NT2/D1 (cell line): Measurements from ENCODE around the gene GPR55.

Experiments used
- DNase-seq: peaks from one replicate; pipeline ENCODE4 v3.0.0-alpha.2; 2011; ENCODE audit warnings: low read depth, low spot score
- H3K27me3 ChIP-seq: 2 replicates; pipeline ENCODE4 v1.6.0; 2011; ENCODE audit warnings: mild to moderate bottlenecking; ENCODE audit not compliant: insufficient read length, insufficient read depth
- H3K36me3 ChIP-seq: 2 replicates; pipeline ENCODE4 v1.6.1; 2011; ENCODE audit warnings: mild to moderate bottlenecking, low read length, mixed read lengths; ENCODE audit not compliant: insufficient read depth, insufficient read length
- H3K4me1 ChIP-seq: 2 replicates; pipeline ENCODE4 v1.5.1; 2011; ENCODE audit not compliant: insufficient read depth, insufficient read length
- H3K4me3 ChIP-seq: 2 replicates; pipeline ENCODE4 v1.5.1; 2011; ENCODE audit warnings: low read depth; ENCODE audit not compliant: insufficient read length
- H3K9ac ChIP-seq: 2 replicates; pipeline ENCODE4 v1.6.0; 2011; ENCODE audit warnings: low read depth; ENCODE audit not compliant: insufficient read length
- H3K9me3 ChIP-seq: 2 replicates; pipeline ENCODE4 v1.5.1; 2011; ENCODE audit warnings: mild to moderate bottlenecking, low read length; ENCODE audit not compliant: insufficient read depth
- SUZ12 ChIP-seq: IDR thresholded peaks from 2 replicates; pipeline ENCODE4 v1.6.1; 2011; ENCODE audit not compliant: insufficient read length, insufficient read depth; ENCODE audit errors: extremely low read depth
- YY1 ChIP-seq: IDR thresholded peaks from 2 replicates; pipeline ENCODE4 v1.6.1; 2011; ENCODE audit not compliant: insufficient read length, insufficient read depth
- ZNF274 ChIP-seq: IDR thresholded peaks from 2 replicates; pipeline ENCODE4 v1.6.1; 2011; ENCODE audit warnings: mild to moderate bottlenecking, low read depth, low read length

The GPR55 gene

DNA sequence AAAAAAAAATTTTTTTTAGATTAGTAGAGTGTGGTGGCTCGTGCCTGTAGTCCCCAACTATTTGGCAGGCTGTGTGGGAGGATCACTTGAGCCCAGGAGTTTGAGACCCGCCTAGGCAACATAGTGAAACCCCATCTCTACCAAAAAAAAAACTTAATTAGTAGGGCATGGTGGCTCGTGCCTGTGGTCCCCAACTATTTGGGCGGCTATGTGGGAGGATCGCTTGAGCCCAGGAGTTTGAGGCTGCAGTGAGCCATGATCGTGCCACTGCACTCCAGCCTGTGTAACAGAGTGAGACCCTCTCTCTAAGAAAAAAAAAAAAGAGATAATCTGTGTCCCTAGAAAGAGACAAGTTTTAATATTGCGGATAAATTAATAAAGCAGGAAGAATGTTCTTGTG lies 8.8 kb downstream of the GPR55 start:
- H3K4me3 ChIP-seq = no peak overlapping the region
- TF ChIP-seq SUZ12 (no peak), ZNF274 (no peak), YY1 (no peak)
- peaks cover 13% of the 10 kb centered on the region; the same call in 1 of the 2 replicates for H3K9me3 ChIP-seq
- no peak for DNase-seq
- H3K4me1 ChIP-seq = no peaks in the 10 kb centered on the region
- H3K36me3 ChIP-seq = no peaks in the 10 kb centered on the region
- no peak overlapping the region for H3K9ac ChIP-seq
- H3K27me3 ChIP-seq = no peaks in the 10 kb centered on the region

GRCh38 chr2:230915319-230915718 lies 9.7 kb downstream of the GPR55 start:
- H3K4me3 ChIP-seq = no peak overlapping the region
- H3K36me3 ChIP-seq = no peaks in the 10 kb centered on the region
- H3K4me1 ChIP-seq = no peaks in the 10 kb centered on the region
- H3K27me3 ChIP-seq = no peaks in the 10 kb centered on the region
- no peak for DNase-seq
- no peak overlapping the region for H3K9ac ChIP-seq
- TF ChIP-seq YY1 = no peak
- TF ChIP-seq ZNF274 = no peak
- no peak for TF ChIP-seq SUZ12
- peaks cover 20% of the 10 kb centered on the region; the same call in 1 of the 2 replicates for H3K9me3 ChIP-seq

DNA sequence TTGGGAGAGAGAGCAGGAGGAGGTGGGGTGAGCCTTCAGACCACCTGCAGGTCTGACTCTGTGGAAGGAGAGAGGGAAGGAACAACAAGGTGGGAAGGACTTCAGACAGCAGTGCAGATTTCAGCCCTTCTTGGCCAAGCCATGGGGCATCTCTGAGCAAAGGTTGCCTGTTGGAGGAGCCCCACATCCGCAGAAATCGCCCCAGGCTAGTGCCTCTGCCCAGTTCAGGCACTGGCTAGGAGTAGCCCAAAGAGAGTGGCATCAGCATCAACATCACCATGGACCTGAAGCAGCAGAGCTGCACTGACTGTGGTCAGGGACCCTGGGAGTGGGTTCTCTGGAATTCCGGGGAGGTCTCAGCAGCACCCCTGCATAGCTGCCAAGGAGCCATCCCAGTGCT lies 10.2 kb downstream of the GPR55 start:
- Histone ChIP-seq H3K36me3 (no peaks in the 10 kb centered on the region), H3K9me3 (peaks cover 24% of the 10 kb centered on the region; the same call in 1 of the 2 replicates), H3K4me3 (no peak overlapping the region), H3K9ac (no peak overlapping the region), H3K4me1 (no peaks in the 10 kb centered on the region), H3K27me3 (no peaks in the 10 kb centered on the region)
- DNase-seq = no peak
- TF ChIP-seq ZNF274 (no peak), SUZ12 (no peak), YY1 (no peak)

DNA sequence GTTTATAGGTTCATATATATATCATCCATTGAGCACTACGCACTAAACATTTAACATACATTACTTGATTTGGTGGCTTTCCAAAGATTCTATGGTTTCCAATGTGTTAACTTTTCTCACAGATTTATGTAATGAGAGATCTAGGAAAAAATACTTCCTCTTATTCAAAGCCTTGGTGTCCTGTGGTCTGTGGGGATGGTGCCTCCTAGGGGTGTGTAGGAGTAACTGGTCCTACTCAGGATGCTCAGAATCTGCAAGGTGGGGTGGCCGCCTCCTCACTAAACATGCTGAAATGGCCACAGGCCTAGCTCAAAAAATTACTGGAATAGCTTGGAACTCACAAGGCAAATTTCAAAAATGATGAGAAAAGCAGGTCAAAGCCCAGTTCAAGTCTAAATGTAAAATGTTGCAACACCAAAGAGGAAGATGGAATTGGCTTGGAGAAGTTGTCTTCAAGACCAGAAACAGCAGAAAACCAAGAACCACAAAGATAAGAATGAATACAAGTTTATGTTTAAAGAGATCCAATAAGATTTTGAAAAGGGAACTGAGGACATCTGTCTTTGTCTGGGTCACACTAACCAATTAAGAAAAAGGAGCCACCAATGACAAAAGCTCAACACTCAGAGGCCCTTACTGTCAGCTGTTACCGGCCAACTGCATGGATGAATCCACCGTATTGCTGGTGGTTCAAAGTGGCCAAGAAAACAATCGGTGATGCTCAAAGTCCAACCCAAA lies 11.5 kb downstream of the GPR55 start:
- Histone ChIP-seq H3K4me3 (no peak overlapping the region), H3K36me3 (no peaks in the 10 kb centered on the region), H3K27me3 (no peaks in the 10 kb centered on the region), H3K9ac (no peak overlapping the region), H3K9me3 (peaks cover 27% of the 10 kb centered on the region; the same call in 1 of the 2 replicates), H3K4me1 (peaks cover 5% of the 10 kb centered on the region)
- no peak for DNase-seq
- TF ChIP-seq YY1 (no peak), ZNF274 (no peak), SUZ12 (no peak)

GRCh38 chr2:230912724-230913123 lies 12.3 kb downstream of the GPR55 start:
- H3K4me3 ChIP-seq = no peak overlapping the region
- no peaks in the 10 kb centered on the region for H3K36me3 ChIP-seq
- peaks cover 9% of the 10 kb centered on the region for H3K4me1 ChIP-seq
- TF ChIP-seq YY1 (no peak), SUZ12 (no peak), ZNF274 (no peak)
- no peaks in the 10 kb centered on the region for H3K27me3 ChIP-seq
- H3K9ac ChIP-seq = no peak overlapping the region
- peaks cover 27% of the 10 kb centered on the region; the same call in 1 of the 2 replicates for H3K9me3 ChIP-seq
- no peak for DNase-seq

- Histone ChIP-seq H3K4me1 (peaks cover 10% of the 10 kb centered on the region), H3K27me3 (no peaks in the 10 kb centered on the region), H3K4me3 (no peak overlapping the region), H3K36me3 (no peaks in the 10 kb centered on the region), H3K9me3 (peaks cover 27% of the 10 kb centered on the region; the same call in 1 of the 2 replicates), H3K9ac (no peak overlapping the region)
- TF ChIP-seq ZNF274 (no peak), YY1 (no peak), SUZ12 (no peak)
- DNase-seq = no peak
Observed at GRCh38 chr2:230912046-230912445, 13.0 kb downstream of the GPR55 start.

- Histone ChIP-seq H3K4me1 (peaks cover 18% of the 10 kb centered on the region), H3K4me3 (no peak overlapping the region), H3K27me3 (no peaks in the 10 kb centered on the region), H3K9ac (no peak overlapping the region), H3K36me3 (no peaks in the 10 kb centered on the region), H3K9me3 (peaks cover 27% of the 10 kb centered on the region; the same call in 1 of the 2 replicates)
- TF ChIP-seq SUZ12 = no peak
- no peak for TF ChIP-seq ZNF274
- no peak for TF ChIP-seq YY1
- DNase-seq = no peak
Observed at GRCh38 chr2:230910546-230911177, 14.4 kb downstream of the GPR55 start.
